SK-N-SH (cell line): ENCODE measurements around the gene OR8G1. TPM values are rescaled to one million over a fixed set of nuclear protein-coding genes. Genes with fewer than 3 reads are reported as not detected.

Experiments used
- CTCF ChIA-PET: fragments of 300-600, 350-600 bp; formaldehyde crosslinking; extraction: SDS; loops from one replicate; lab custom pipeline; 2021; lab: Yijun Ruan, JAX
- POLR2A ChIA-PET: fragments of 350-600 bp; sonication (Branson Sonifier 250); formaldehyde crosslinking; extraction: SDS; loops from one replicate; lab custom pipeline; 2020; ENCODE audit warnings: antibody characterized with exemption, inconsistent platforms; lab: Yijun Ruan, JAX
- DNase-seq: peaks from one replicate; pipeline ENCODE4 v3.0.0; 2012
- H2AFZ ChIP-seq: fragments of 200-600 bp; sonication (generic); 2 replicates; pipeline ENCODE4 v1.8.1; 2016; ENCODE audit warnings: antibody characterized with exemption, mild to moderate bottlenecking, low read depth
- H3F3A ChIP-seq: fragments of 200-600 bp; sonication (generic); replicated peaks from 2 replicates; pipeline ENCODE3; 2016; ENCODE audit warnings: antibody characterized with exemption, mild to moderate bottlenecking; ENCODE audit not compliant: insufficient read depth
- H3K27ac ChIP-seq, 2 experiments: fragments of 200-500 bp in 1 of 2; fragments of 200-600 bp in 1 of 2; sonication (Bioruptor generic) in 1 of 2; sonication (generic), shearing (Covaris generic) in 1 of 2; 2 replicates each; pipeline versions ENCODE4 v1.5.1 to v1.6.1; 2014 to 2016; ENCODE audit warnings: low read depth in 2 of 2, inconsistent platforms in 1 of 2, low read length in 1 of 2, mild to moderate bottlenecking in 1 of 2, mixed read lengths in 1 of 2
- H3K27me3 ChIP-seq: fragments of 200-600 bp; sonication (generic), shearing (Covaris generic); 2 replicates; pipeline ENCODE4 v1.6.1; 2016; ENCODE audit warnings: mixed run types; ENCODE audit not compliant: insufficient read depth
- H3K36me3 ChIP-seq, 2 experiments: fragments of 200-500 bp in 1 of 2; fragments of 200-600 bp in 1 of 2; sonication (Bioruptor generic) in 1 of 2; sonication (generic) in 1 of 2; replicated peaks in 1 of 2; 2 replicates each; pipeline versions ENCODE3 to v1.5.1; 2014 to 2016; ENCODE audit warnings: low read length in 1 of 2, mild to moderate bottlenecking in 1 of 2; ENCODE audit not compliant: insufficient read depth in 2 of 2, control insufficient read depth in 1 of 2
- H3K4me1 ChIP-seq, 2 experiments: fragments of 200-500 bp in 1 of 2; fragments of 200-600 bp in 1 of 2; sonication (Bioruptor generic) in 1 of 2; sonication (generic), shearing (Covaris generic) in 1 of 2; 2 replicates each; pipeline versions ENCODE4 v1.5.1 to v1.6.1; 2014 to 2016; ENCODE audit warnings: low read depth in 1 of 2, low read length in 1 of 2, mixed run types in 1 of 2; ENCODE audit not compliant: insufficient read depth in 2 of 2, control insufficient read depth in 1 of 2
- H3K4me2 ChIP-seq: fragments of 200-600 bp; sonication (generic), shearing (Covaris generic); 2 replicates; pipeline ENCODE4 v1.6.1; 2017; ENCODE audit warnings: mixed run types
- H3K4me3 ChIP-seq, 2 experiments: fragments of 200-500 bp in 1 of 2; fragments of 200-600 bp in 1 of 2; sonication (Bioruptor generic) in 1 of 2; sonication (generic), shearing (Covaris generic) in 1 of 2; 2 replicates each; pipeline versions ENCODE4 v1.5.1 to v1.8.1; 2014 to 2016; ENCODE audit warnings: low read depth in 2 of 2, inconsistent platforms in 1 of 2, low read length in 1 of 2, mild to moderate bottlenecking in 1 of 2, mixed read lengths in 1 of 2, moderate library complexity in 1 of 2
- H3K79me2 ChIP-seq: fragments of 200-600 bp; sonication (generic); 2 replicates; pipeline ENCODE4 v1.8.1; 2017; ENCODE audit warnings: mild to moderate bottlenecking; ENCODE audit not compliant: insufficient read depth
- H3K9ac ChIP-seq: fragments of 200-600 bp; sonication (generic); 2 replicates; pipeline ENCODE4 v1.6.1; 2017; ENCODE audit warnings: mixed run types
- H3K9me2 ChIP-seq: fragments of 200-600 bp; sonication (generic); 2 replicates; pipeline ENCODE4 v1.6.1; 2017; ENCODE audit warnings: mixed run types
- H3K9me3 ChIP-seq: fragments of 200-600 bp; sonication (generic); 2 replicates; pipeline ENCODE4 v1.6.1; 2017; ENCODE audit warnings: mixed run types, mild to moderate bottlenecking, moderate library complexity
- H4K20me1 ChIP-seq: fragments of 200-600 bp; sonication (generic); 2 replicates; pipeline ENCODE4 v1.6.1; 2017; ENCODE audit warnings: mild to moderate bottlenecking, mixed run types; ENCODE audit not compliant: insufficient read depth
- CTCF ChIP-seq: fragments of 200-600 bp; sonication (generic); IDR thresholded peaks from 2 replicates; pipeline ENCODE4 v1.6.1; 2017; ENCODE audit warnings: antibody characterized with exemption, mild to moderate bottlenecking, moderate library complexity
- ELF1 ChIP-seq: IDR thresholded peaks from 2 replicates; pipeline ENCODE4 v1.4.0; 2012
- EP300 ChIP-seq, 2 experiments: IDR thresholded peaks; 2 replicates each; pipeline versions ENCODE4 v1.4.0 to v1.6.1; 2012; ENCODE audit warnings: borderline replicate concordance in 1 of 2, low read depth in 1 of 2, low read length in 1 of 2
- EZH2phosphoT487 ChIP-seq: fragments of 200-600 bp; sonication (generic); IDR thresholded peaks from 2 replicates; pipeline ENCODE4 v1.6.1; 2017; ENCODE audit warnings: low read depth, mixed run types, mild to moderate bottlenecking, antibody characterized with exemption, moderate library complexity, borderline replicate concordance
- FOSL2 ChIP-seq: IDR thresholded peaks from 2 replicates; pipeline ENCODE4 v1.4.0; 2012; ENCODE audit warnings: low read depth, mild to moderate bottlenecking, moderate library complexity, borderline replicate concordance
- FOXM1 ChIP-seq: IDR thresholded peaks from 2 replicates; pipeline ENCODE4 v1.4.0; 2012; ENCODE audit warnings: low read depth, mild to moderate bottlenecking
- GABPA ChIP-seq: IDR thresholded peaks from 2 replicates; pipeline ENCODE4 v1.4.0; 2012; ENCODE audit warnings: low read depth, mild to moderate bottlenecking
- IRF3 ChIP-seq: fragments of 150-350 bp; IDR thresholded peaks from 2 replicates; pipeline ENCODE4 v1.6.1; 2016; ENCODE audit warnings: mild to moderate bottlenecking, low read depth, low read length
- MAX ChIP-seq: IDR thresholded peaks from 2 replicates; pipeline ENCODE4 v1.4.0; 2012; ENCODE audit warnings: low read depth
- MXI1 ChIP-seq: IDR thresholded peaks from 2 replicates; pipeline ENCODE4 v1.6.1; 2012; ENCODE audit warnings: mild to moderate bottlenecking, low read depth, low read length, improper control_type of control experiment
- NRF1 ChIP-seq: IDR thresholded peaks from 2 replicates; pipeline ENCODE4 v1.6.1; 2012; ENCODE audit warnings: low read depth, mild to moderate bottlenecking, low read length
- RAD21 ChIP-seq: IDR thresholded peaks from 2 replicates; pipeline ENCODE4 v1.6.1; 2012; ENCODE audit warnings: mild to moderate bottlenecking, low read length
- REST ChIP-seq: IDR thresholded peaks from 2 replicates; pipeline ENCODE4 v1.6.1; 2012; ENCODE audit warnings: mild to moderate bottlenecking, low read depth, low read length, moderate library complexity
- RFX5 ChIP-seq: IDR thresholded peaks from 2 replicates; pipeline ENCODE4 v1.6.1; 2012; ENCODE audit warnings: mild to moderate bottlenecking, improper control_type of control experiment, low read length
- RXRA ChIP-seq: IDR thresholded peaks from 2 replicates; pipeline ENCODE4 v1.4.0; 2012; ENCODE audit warnings: low read depth, mild to moderate bottlenecking, borderline replicate concordance
- TCF12 ChIP-seq: IDR thresholded peaks from 2 replicates; pipeline ENCODE4 v1.4.0; 2012
- TEAD4 ChIP-seq: IDR thresholded peaks from 2 replicates; pipeline ENCODE4 v1.4.0; 2012; ENCODE audit warnings: mild to moderate bottlenecking, borderline replicate concordance; ENCODE audit not compliant: insufficient read depth
- USF2 ChIP-seq: fragments of 150-350 bp; IDR thresholded peaks from 2 replicates; pipeline ENCODE4 v1.6.1; 2017; ENCODE audit warnings: antibody characterized with exemption, low read length, low read depth, borderline replicate concordance
- WGBS: methylation state at CpG from one replicate; pipeline ENCODE4 v1.1.6; 2017; ENCODE audit warnings: low lambda C conversion rate; 5-methylcytosine and 5-hydroxymethylcytosine counted together
- polyA plus RNA-seq, 3 experiments: library from polyadenylated mRNA; depleted of rRNA; stranded (reverse); fragments of >200 nt; gene quantifications; 2 replicates each; pipeline ENCODE4 v1.2.3, GENCODE V29; 2012
- TF ChIP-seq, protein P1 (sequence below): IDR thresholded peaks from 2 replicates; pipeline ENCODE4 v1.4.0; 2012; ENCODE audit warnings: low read depth, borderline replicate concordance

Gene OR8G1
- polyA plus RNA-seq, 1 of the 3 experiments (the other 2 are of a cell fraction): not detected

GRCh38 chr11:124199702-124200101 lies 41.2 kb upstream of the OR8G1 start:
- DNase-seq: no peak
- H3K4me1 ChIP-seq: no peaks in the 10 kb centered on the region
- no peaks in the 10 kb centered on the region for H3F3A ChIP-seq
- H4K20me1 ChIP-seq: no peaks in the 10 kb centered on the region
- H3K79me2 ChIP-seq: no peaks in the 10 kb centered on the region
- H3K36me3 ChIP-seq: no peaks in the 10 kb centered on the region
- H3K27me3 ChIP-seq: no peaks in the 10 kb centered on the region; the same call in 1 of the 2 replicates
- H3K27ac ChIP-seq: no peak overlapping the region
- H2AFZ ChIP-seq: no peak overlapping the region
- WGBS: 0% methylated on average over 1 of the region's 1 CpG
- ChIA-PET POLR2A (no interaction called here), CTCF (interaction anchor here (1.5 to 1.8 kb wide), 2 partner anchors 43 to 128 kb away, joined by 3 to 6 read pairs; no protein-coding TSS in a partner anchor)
- no peak overlapping the region for H3K9ac ChIP-seq
- TF ChIP-seq RFX5 (no peak), TCF12 (no peak), NRF1 (no peak), GABPA (no peak), FOSL2 (no peak), RXRA (no peak), RAD21 (no peak), EP300 (IDR thresholded peaks at IDR 0.05; ENCODE audit: borderline replicate concordance in 1 of 2, low read depth in 1 of 2, low read length in 1 of 2) (no peak), MXI1 (no peak), FOXM1 (no peak), ELF1 (no peak), CTCF (no peak)
- TF ChIP-seq, protein P1, sequence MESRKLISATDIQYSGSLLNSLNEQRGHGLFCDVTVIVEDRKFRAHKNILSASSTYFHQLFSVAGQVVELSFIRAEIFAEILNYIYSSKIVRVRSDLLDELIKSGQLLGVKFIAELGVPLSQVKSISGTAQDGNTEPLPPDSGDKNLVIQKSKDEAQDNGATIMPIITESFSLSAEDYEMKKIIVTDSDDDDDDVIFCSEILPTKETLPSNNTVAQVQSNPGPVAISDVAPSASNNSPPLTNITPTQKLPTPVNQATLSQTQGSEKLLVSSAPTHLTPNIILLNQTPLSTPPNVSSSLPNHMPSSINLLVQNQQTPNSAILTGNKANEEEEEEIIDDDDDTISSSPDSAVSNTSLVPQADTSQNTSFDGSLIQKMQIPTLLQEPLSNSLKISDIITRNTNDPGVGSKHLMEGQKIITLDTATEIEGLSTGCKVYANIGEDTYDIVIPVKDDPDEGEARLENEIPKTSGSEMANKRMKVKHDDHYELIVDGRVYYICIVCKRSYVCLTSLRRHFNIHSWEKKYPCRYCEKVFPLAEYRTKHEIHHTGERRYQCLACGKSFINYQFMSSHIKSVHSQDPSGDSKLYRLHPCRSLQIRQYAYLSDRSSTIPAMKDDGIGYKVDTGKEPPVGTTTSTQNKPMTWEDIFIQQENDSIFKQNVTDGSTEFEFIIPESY: no peak
- no peaks in the 10 kb centered on the region for H3K9me2 ChIP-seq
- H3K4me2 ChIP-seq: no peak overlapping the region
- no peak overlapping the region for H3K4me3 ChIP-seq
- no peaks in the 10 kb centered on the region for H3K9me3 ChIP-seq

- H3F3A ChIP-seq: no peaks in the 10 kb centered on the region
- no peak overlapping the region for H3K4me3 ChIP-seq
- DNase-seq: no peak
- POLR2A ChIA-PET: no interaction called here
- CTCF ChIA-PET: interaction anchor here (0.6 to 1.8 kb wide), 4 partner anchors 42 to 132 kb away, joined by 3 to 7 read pairs (median 4); no protein-coding TSS in a partner anchor
- no peak overlapping the region for H3K4me2 ChIP-seq
- peaks cover 4% of the 10 kb centered on the region; the same call in 1 of the 2 replicates for H3K27me3 ChIP-seq
- H3K9me2 ChIP-seq: no peaks in the 10 kb centered on the region
- H3K36me3 ChIP-seq: no peaks in the 10 kb centered on the region
- no peaks in the 10 kb centered on the region for H3K9me3 ChIP-seq
- no peak overlapping the region for H3K27ac ChIP-seq
- H2AFZ ChIP-seq: no peak overlapping the region
- H3K9ac ChIP-seq: no peak overlapping the region
- no peaks in the 10 kb centered on the region for H4K20me1 ChIP-seq
- 30% methylated on average over 16 of the region's 16 CpGs for WGBS
- H3K79me2 ChIP-seq: no peaks in the 10 kb centered on the region
- no peaks in the 10 kb centered on the region for H3K4me1 ChIP-seq
- TF ChIP-seq MAX: no peak
- TF ChIP-seq IRF3: no peak
- no peak for TF ChIP-seq NRF1
- TF ChIP-seq USF2: no peak
- TF ChIP-seq EZH2phosphoT487: no peak
- TF ChIP-seq REST: no peak
- TF ChIP-seq TEAD4: no peak
Measured at GRCh38 chr11:124200671-124201070, 40.2 kb upstream of the OR8G1 start.
